Heart left ventricle (tissue), 16 donors: ENCODE results near the gene MGMT. TPM values are rescaled to one million over a fixed set of nuclear protein-coding genes. Genes with fewer than 3 reads are reported as not detected.

Experiments used
- ATAC-seq, 4 donors: fragments of 200-7000 bp; cut with Tn5 transposase; one replicate each; pipeline ENCODE4 v1.9.1; 2020 to 2022; ENCODE audit warnings: moderate library complexity in 4 of 4, mild to moderate bottlenecking in 3 of 4, moderate number of reproducible peaks in 1 of 4
- DNase-seq, 5 donors: peaks; one replicate each; pipeline ENCODE4 v3.0.0-alpha.2; 2020
- H3K27ac ChIP-seq, 12 donors: fragments of 200-600 bp; sonication (generic) in 4 of 12; one replicate each; pipeline versions ENCODE4 v1.5.0 to v1.8.0; 2016 to 2022; ENCODE audit warnings: mild to moderate bottlenecking in 2 of 12
- H3K27me3 ChIP-seq, 9 donors: fragments of 200-600 bp; sonication (generic) in 2 of 9; one replicate each; pipeline versions ENCODE4 v1.5.1 to v1.8.0; 2016 to 2022; ENCODE audit warnings: mild to moderate bottlenecking in 3 of 9
- H3K36me3 ChIP-seq, 9 donors: fragments of 200-600 bp; sonication (generic) in 2 of 9; one replicate each; pipeline versions ENCODE4 v1.5.0 to v1.8.0; 2018 to 2022; ENCODE audit warnings: mild to moderate bottlenecking in 2 of 9
- H3K4me1 ChIP-seq, 12 donors: fragments of 200-600 bp; sonication (generic) in 4 of 12; one replicate each; pipeline versions ENCODE4 v1.5.0 to v1.8.0; 2016 to 2022; ENCODE audit warnings: mild to moderate bottlenecking in 3 of 12
- H3K4me3 ChIP-seq, 12 donors: fragments of 200-600 bp; sonication (generic) in 4 of 12; one replicate each; pipeline versions ENCODE4 v1.5.0 to v1.8.0; 2017 to 2022; ENCODE audit warnings: mild to moderate bottlenecking in 9 of 12, moderate library complexity in 4 of 12
- H3K9me3 ChIP-seq, 12 donors: fragments of 200-600 bp; sonication (generic) in 4 of 12; one replicate each; pipeline versions ENCODE4 v1.5.0 to v1.8.0; 2016 to 2022; ENCODE audit warnings: mild to moderate bottlenecking in 1 of 12
- POLR2A ChIP-seq, 2 donors: fragments of 450-650 bp; IDR thresholded peaks; one replicate each; pipeline ENCODE4 v1.6.1; 2017; ENCODE audit warnings: antibody characterized with exemption in 2 of 2, mild to moderate bottlenecking in 2 of 2, moderate library complexity in 2 of 2
- WGBS, 4 donors: extraction: QIAGEN DNeasy Blood & Tissue Kit in 2 of 4; methylation state at CpG; one replicate each; pipeline versions ENCODE4 v1.1.5 to v1.1.7; 2013 to 2018; 5-methylcytosine and 5-hydroxymethylcytosine counted together
- intact Hi-C, 10 donors: fragments of 100-400 bp; cut with DNase I; formaldehyde crosslinking; loops; one replicate each; pipeline versions ENCODE4 v1.11.1 to v1.14.2; 2022
- polyA plus RNA-seq, 2 donors: library from polyadenylated mRNA; stranded (reverse); fragments of 200-250 nt; gene quantifications; one replicate each; pipeline ENCODE4 v1.2.3, GENCODE V29; 2013
- total RNA-seq, 9 donors: library from RNA; depleted of rRNA in 2 of 9; stranded (reverse); fragments of >200 nt in 2 of 9; fragmentation: NEBNext Ultra II Directional in 3 of 9; extraction: Animal tissue kit (Norgen Biotek cat#: 25700) in 3 of 9; gene quantifications; one replicate each; pipeline versions ENCODE4 v1.1.0 to v1.2.4, GENCODE V29; 2016 to 2023
- TF ChIP-seq, protein P1 (sequence below), 12 donors: fragments of 200-600 bp; sonication (generic) in 4 of 12; IDR thresholded peaks; one replicate each; pipeline versions ENCODE4 v1.5.0 to v1.8.0; 2018 to 2022; ENCODE audit warnings: antibody characterized with exemption in 12 of 12, mild to moderate bottlenecking in 5 of 12
- donor health status: ischemic (EF 13 %, LVEDD 7.1; RV severe dilation, severe dysfunction).
- donor health status: healthy with polysubstance abuse.
- donor health status: DM: no; HTN: yes; CAD: no.
- donor health status: DM: no; HTN: no; CAD: no.
- donor health status: ischemic (EF 25% LVEDD 6.9; RV normal size, moderate dysfunction).
- donor health status: ischemic (EF 25% LVEDD 5.7; RV mildly dilated, moderate dysfunction).
- donor health status: healthy.
- donor health status: DM: yes; HTN: yes; CAD: no.
- donor health status: ischemic (EF 35%, LVEDD 5.7; RV mildly dilated, moderate dysfunction).
- donor health status: nonischemic (EF 11% LVEDD 7.7; RV severe dilation, severe dysfunction).
- donor health status: DM: yes; HTN: yes; CAD: no.
- donor health status: PGD.
- donor health status: ischemic (EF 29% LVEDD 5.4; RV normal size, mild dysfunction).
- donor health status: nonischemic (EF 23%, LVEDD 6.1; RV moderate dilation, normal function).

MGMT gene
- total and polyA plus RNA-seq, 11 donors: 6.2 to 25.3 (median 11.6) TPM

GRCh38 chr10:129655007-129655678, 188.1 kb downstream of the MGMT start:
- Histone ChIP-seq H3K36me3 (no peaks in the 10 kb centered on the region), H3K27ac (no peak overlapping the region), H3K9me3 (no peaks in the 10 kb centered on the region), H3K27me3 (no peaks in the 10 kb centered on the region), H3K4me3 (no peak overlapping the region), H3K4me1 (no peaks in the 10 kb centered on the region)
- DNase-seq (no peak), ATAC-seq (no peak)
- WGBS, 4 donors: 68 to 81% (median 75%) methylated on average over 17 to 22 of the region's 22 CpGs
- TF ChIP-seq, protein P1, sequence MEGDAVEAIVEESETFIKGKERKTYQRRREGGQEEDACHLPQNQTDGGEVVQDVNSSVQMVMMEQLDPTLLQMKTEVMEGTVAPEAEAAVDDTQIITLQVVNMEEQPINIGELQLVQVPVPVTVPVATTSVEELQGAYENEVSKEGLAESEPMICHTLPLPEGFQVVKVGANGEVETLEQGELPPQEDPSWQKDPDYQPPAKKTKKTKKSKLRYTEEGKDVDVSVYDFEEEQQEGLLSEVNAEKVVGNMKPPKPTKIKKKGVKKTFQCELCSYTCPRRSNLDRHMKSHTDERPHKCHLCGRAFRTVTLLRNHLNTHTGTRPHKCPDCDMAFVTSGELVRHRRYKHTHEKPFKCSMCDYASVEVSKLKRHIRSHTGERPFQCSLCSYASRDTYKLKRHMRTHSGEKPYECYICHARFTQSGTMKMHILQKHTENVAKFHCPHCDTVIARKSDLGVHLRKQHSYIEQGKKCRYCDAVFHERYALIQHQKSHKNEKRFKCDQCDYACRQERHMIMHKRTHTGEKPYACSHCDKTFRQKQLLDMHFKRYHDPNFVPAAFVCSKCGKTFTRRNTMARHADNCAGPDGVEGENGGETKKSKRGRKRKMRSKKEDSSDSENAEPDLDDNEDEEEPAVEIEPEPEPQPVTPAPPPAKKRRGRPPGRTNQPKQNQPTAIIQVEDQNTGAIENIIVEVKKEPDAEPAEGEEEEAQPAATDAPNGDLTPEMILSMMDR (IDR thresholded peaks at IDR 0.05): no peak
- no peak for TF ChIP-seq POLR2A (IDR thresholded peaks at IDR 0.05)
- intact Hi-C loops: no loop called here

DNA sequence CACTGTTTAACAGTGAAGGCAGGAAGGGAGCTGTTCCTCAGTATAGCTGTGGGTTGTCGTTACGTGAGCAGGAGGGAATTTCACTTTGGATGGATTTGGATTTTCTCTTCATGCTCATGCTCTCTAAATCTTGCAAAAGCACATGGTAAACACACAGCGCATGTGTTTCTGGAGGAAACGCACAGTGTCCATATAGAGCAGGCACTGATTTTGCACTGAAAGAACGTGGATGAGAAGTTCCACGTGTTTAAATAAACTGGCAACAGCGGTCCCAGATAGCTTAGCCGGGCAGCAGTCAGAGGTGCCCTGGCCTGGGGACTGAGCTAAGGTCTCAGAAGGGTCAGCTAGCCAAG, 188.6 kb downstream of the MGMT start:
- no peak for ATAC-seq
- Histone ChIP-seq H3K4me3 (no peak overlapping the region), H3K27me3 (no peaks in the 10 kb centered on the region), H3K27ac (no peak overlapping the region), H3K36me3 (no peaks in the 10 kb centered on the region), H3K9me3 (no peaks in the 10 kb centered on the region), H3K4me1 (no peaks in the 10 kb centered on the region)
- TF ChIP-seq, protein P1 (IDR thresholded peaks at IDR 0.05): no peak
- TF ChIP-seq POLR2A (IDR thresholded peaks at IDR 0.05): no peak
- 93 to 94% (median 94%) methylated on average over 8 of the region's 8 CpGs for WGBS, 4 donors
- intact Hi-C loops: no loop called here
- DNase-seq: no peak

GRCh38 chr10:129656642-129657041, 189.6 kb downstream of the MGMT start:
- no peaks in the 10 kb centered on the region for H3K27me3 ChIP-seq
- no peaks in the 10 kb centered on the region for H3K4me1 ChIP-seq
- H3K27ac ChIP-seq: no peak overlapping the region
- no peak overlapping the region for H3K4me3 ChIP-seq
- no peak for DNase-seq
- intact Hi-C loops: no loop called here
- no peaks in the 10 kb centered on the region for H3K9me3 ChIP-seq
- WGBS, 4 donors: 76 to 83% (median 80%) methylated on average over 7 of the region's 7 CpGs
- no peaks in the 10 kb centered on the region for H3K36me3 ChIP-seq
- ATAC-seq: no peak
- no peak for TF ChIP-seq POLR2A (IDR thresholded peaks at IDR 0.05)
- TF ChIP-seq, protein P1 (IDR thresholded peaks at IDR 0.05): no peak

- H3K36me3 ChIP-seq: no peaks in the 10 kb centered on the region
- intact Hi-C loops: no loop called here
- no peak for TF ChIP-seq POLR2A (IDR thresholded peaks at IDR 0.05)
- TF ChIP-seq, protein P1 (IDR thresholded peaks at IDR 0.05): no peak
- DNase-seq: no peak
- no peaks in the 10 kb centered on the region for H3K9me3 ChIP-seq
- H3K27me3 ChIP-seq: no peaks in the 10 kb centered on the region
- WGBS, 4 donors: 81 to 91% (median 87%) methylated on average over 8 of the region's 8 CpGs
- no peak for ATAC-seq
- H3K4me3 ChIP-seq: no peak overlapping the region
- H3K27ac ChIP-seq: no peak overlapping the region
- no peaks in the 10 kb centered on the region for H3K4me1 ChIP-seq
Observed at GRCh38 chr10:129657297-129658017, 190.4 kb downstream of the MGMT start.
